ENCODE results near the gene INO80. TPM values are rescaled to one million over a fixed set of nuclear protein-coding genes. Genes with fewer than 3 reads are reported as not detected.

INO80 gene
- total RNA-seq, 2 experiments from 2014 or later = 22.2 to 25.1 TPM

DNA sequence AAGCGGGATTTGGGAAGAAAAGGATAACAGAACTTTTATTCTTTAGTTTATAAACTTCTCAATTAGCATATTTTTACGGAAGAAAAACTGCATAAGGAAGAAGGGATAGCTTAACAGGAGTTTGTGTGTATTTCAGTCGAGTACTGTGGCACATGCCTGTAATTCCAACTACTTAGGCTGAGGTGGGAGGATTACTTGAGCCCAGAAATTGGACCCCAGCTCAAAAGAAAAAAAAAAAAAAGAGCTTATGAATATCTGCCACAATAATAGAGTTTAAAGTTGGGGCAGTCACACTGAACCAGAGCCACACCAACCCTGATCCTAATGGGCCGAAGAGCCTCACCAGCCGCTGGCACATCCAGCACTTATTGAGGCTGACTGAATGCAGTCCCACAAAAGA is 131.7 kb downstream of the INO80 start:
- no peak overlapping the region for H3K4me3 Mint-ChIP-seq
- no peak for ATAC-seq
- peaks cover 46% of the 10 kb centered on the region for H3K36me3 Mint-ChIP-seq (ENCODE audit: low read depth)
- H3K27ac Mint-ChIP-seq = no peak overlapping the region
- ChIA-PET POLR2A (interaction anchor here (0.6 to 0.7 kb wide), 2 partner anchors 19 to 138 kb away, joined by 3 to 4 read pairs; no protein-coding TSS in a partner anchor), CTCF (interaction anchor here (2.0 kb wide), 1 partner anchor 81 kb away, joined by 7 read pairs; no protein-coding TSS in a partner anchor)
- H3K9me3 Mint-ChIP-seq (ENCODE audit: low read depth) = no peaks in the 10 kb centered on the region
- intact Hi-C loops (cut with DNase I, micrococcal nuclease) = no loop called here
- H3K27me3 Mint-ChIP-seq = no peaks in the 10 kb centered on the region
- H3K4me1 Mint-ChIP-seq = no peaks in the 10 kb centered on the region
- no peak for DNase-seq

DNA sequence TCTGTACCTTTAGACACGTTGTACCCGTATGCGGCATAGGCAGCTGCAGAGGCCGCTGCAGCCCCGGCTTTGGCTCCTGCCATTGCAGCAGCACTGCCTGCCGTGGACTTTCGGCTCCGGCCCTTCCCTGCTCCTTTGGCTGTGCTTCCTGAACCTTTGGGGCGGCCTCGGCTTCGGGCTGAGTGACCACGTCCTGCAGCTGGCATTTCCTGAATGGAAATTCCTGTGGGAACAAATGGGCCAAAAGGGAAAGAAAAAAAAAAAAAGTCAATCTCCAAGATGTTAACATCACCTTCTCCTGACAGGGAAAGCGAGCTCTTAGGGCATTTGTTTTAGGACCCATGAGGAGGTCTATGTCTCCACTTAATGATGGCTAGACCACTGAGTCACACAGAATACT is 133.2 kb downstream of the INO80 start:
- H3K4me3 Mint-ChIP-seq = no peak overlapping the region
- no peak for ATAC-seq
- H3K4me1 Mint-ChIP-seq = no peaks in the 10 kb centered on the region
- no peaks in the 10 kb centered on the region for H3K9me3 Mint-ChIP-seq (ENCODE audit: low read depth)
- intact Hi-C loops (cut with DNase I, micrococcal nuclease) = no loop called here
- no peak overlapping the region for H3K27ac Mint-ChIP-seq
- ChIA-PET POLR2A (interaction anchor here (0.6 kb wide), 1 partner anchor 20 kb away, joined by 12 read pairs; no protein-coding TSS in a partner anchor), CTCF (interaction anchor here (0.6 to 2.0 kb wide), 7 partner anchors 17 to 430 kb away, joined by 3 to 7 read pairs (median 4); partner anchors contain the start of gene CHAC1)
- H3K27me3 Mint-ChIP-seq = no peaks in the 10 kb centered on the region
- peaks cover 59% of the 10 kb centered on the region for H3K36me3 Mint-ChIP-seq (ENCODE audit: low read depth)
- DNase-seq = no peak

GRCh38 chr15:40981186-40981585 is 134.9 kb downstream of the INO80 start:
- CTCF ChIA-PET = interaction anchor here (0.9 kb wide), 1 partner anchor 44 kb away, joined by 4 read pairs; no protein-coding TSS in a partner anchor
- intact Hi-C loops (cut with DNase I, micrococcal nuclease) = no loop called here
- POLR2A ChIA-PET = no interaction called here
- no peaks in the 10 kb centered on the region for H3K9me3 Mint-ChIP-seq (ENCODE audit: low read depth)
- H3K4me3 Mint-ChIP-seq = no peak overlapping the region
- H3K36me3 Mint-ChIP-seq (ENCODE audit: low read depth) = peaks cover 52% of the 10 kb centered on the region
- no peaks in the 10 kb centered on the region for H3K27me3 Mint-ChIP-seq
- no peak for DNase-seq
- no peak for ATAC-seq
- H3K4me1 Mint-ChIP-seq = no peaks in the 10 kb centered on the region
- no peak overlapping the region for H3K27ac Mint-ChIP-seq

DNA sequence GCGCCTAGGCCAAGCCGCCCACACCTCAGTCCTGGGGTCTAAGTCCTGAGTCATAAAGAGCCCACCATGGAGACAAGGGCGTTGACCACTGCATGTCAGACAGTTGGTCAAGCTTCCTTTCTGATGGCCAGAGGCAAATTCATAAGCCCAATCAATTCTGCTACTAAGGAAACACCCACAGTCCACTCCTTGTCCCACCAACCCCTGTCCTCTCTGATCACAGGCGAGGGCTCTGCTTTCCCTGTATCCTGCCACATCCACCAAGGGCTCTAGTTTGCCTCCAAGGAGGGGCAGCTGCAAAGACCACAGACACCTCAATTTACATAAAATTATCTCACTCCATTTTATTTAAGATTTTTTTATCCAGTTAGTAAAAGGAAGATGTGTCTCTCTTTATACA is 137.5 kb downstream of the INO80 start:
- ChIA-PET CTCF (interaction anchor here (1.0 kb wide), 1 partner anchor 24 kb away, joined by 3 read pairs; no protein-coding TSS in a partner anchor), POLR2A (no interaction called here)
- intact Hi-C loops (cut with DNase I, micrococcal nuclease) = no loop called here
- ATAC-seq (no peak), DNase-seq (no peak)
- H3K36me3 Mint-ChIP-seq (ENCODE audit: low read depth) = peaks cover 43% of the 10 kb centered on the region
- no peaks in the 10 kb centered on the region for H3K9me3 Mint-ChIP-seq (ENCODE audit: low read depth)
- H3K27ac Mint-ChIP-seq = no peak overlapping the region
- no peaks in the 10 kb centered on the region for H3K4me1 Mint-ChIP-seq
- H3K4me3 Mint-ChIP-seq = no peak overlapping the region
- no peaks in the 10 kb centered on the region for H3K27me3 Mint-ChIP-seq

- Mint-ChIP-seq H3K27ac (no peak overlapping the region), H3K36me3 (ENCODE audit: low read depth) (peaks cover 41% of the 10 kb centered on the region), H3K4me1 (no peaks in the 10 kb centered on the region), H3K4me3 (no peak overlapping the region), H3K9me3 (ENCODE audit: low read depth) (no peaks in the 10 kb centered on the region), H3K27me3 (no peaks in the 10 kb centered on the region)
- ChIA-PET POLR2A (no interaction called here), CTCF (interaction anchor here (1.0 kb wide), 1 partner anchor 24 kb away, joined by 3 read pairs; no protein-coding TSS in a partner anchor)
- ATAC-seq (no peak), DNase-seq (no peak)
- intact Hi-C loops (cut with DNase I, micrococcal nuclease) = no loop called here
Measured at GRCh38 chr15:40978141-40978540, 137.9 kb downstream of the INO80 start.

DNA sequence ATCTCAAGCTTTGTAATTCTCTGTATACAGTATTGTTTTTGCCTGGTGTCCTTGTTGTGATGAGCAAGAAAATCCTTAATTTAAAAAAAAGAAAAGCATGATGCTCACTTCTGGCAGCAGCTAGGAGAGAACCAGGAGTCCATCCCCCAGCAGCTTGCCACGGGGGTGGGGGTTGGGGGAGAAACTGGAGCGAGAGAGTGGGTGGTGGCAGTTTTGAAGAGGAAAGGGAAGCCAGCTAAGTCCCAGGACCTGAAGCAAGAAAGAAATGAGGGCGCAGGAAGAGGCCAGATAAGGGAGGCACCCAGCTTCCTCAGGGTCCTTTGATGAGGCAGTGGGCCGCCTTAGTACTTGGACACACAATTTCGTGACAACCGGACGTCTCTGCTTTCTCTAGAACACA is 139.3 kb downstream of the INO80 start:
- Mint-ChIP-seq H3K4me3 (no peak overlapping the region), H3K9me3 (ENCODE audit: low read depth) (no peaks in the 10 kb centered on the region), H3K27me3 (no peaks in the 10 kb centered on the region), H3K27ac (no peak overlapping the region), H3K36me3 (ENCODE audit: low read depth) (peaks cover 35% of the 10 kb centered on the region), H3K4me1 (no peaks in the 10 kb centered on the region)
- ChIA-PET CTCF (interaction anchor here (0.6 to 1.5 kb wide), 3 partner anchors 70 to 856 kb away, joined by 3 to 6 read pairs (median 3); no protein-coding TSS in a partner anchor), POLR2A (no interaction called here)
- DNase-seq (no peak), ATAC-seq (no peak)
- intact Hi-C loops (cut with DNase I, micrococcal nuclease) = no loop called here

DNA sequence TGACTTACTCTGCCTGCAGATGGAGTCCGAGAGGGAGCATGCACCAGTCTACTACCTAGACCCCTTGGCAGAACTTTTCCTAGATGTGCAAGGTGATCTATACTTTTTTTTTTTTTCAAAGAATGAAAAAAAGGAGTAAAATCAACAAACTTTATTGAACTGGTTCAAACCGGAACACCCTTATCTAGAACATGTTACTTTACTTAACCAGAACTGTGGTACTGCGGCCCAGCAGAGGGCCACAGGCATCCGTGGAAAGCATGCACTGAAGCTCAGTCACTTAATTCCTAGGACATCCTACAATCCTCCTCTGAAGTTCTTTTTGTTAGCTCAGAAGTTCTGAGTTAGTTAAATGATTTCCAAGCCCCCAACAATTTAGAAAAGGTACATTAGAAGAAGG is 141.2 kb downstream of the INO80 start:
- intact Hi-C loops (cut with DNase I, micrococcal nuclease) = no loop called here
- no peaks in the 10 kb centered on the region for H3K4me1 Mint-ChIP-seq
- H3K27me3 Mint-ChIP-seq = no peaks in the 10 kb centered on the region
- no peak for DNase-seq
- no peaks in the 10 kb centered on the region for H3K9me3 Mint-ChIP-seq (ENCODE audit: low read depth)
- no peak overlapping the region for H3K4me3 Mint-ChIP-seq
- no peak for ATAC-seq
- H3K36me3 Mint-ChIP-seq (ENCODE audit: low read depth) = peaks cover 18% of the 10 kb centered on the region
- ChIA-PET CTCF (interaction anchor here (1.0 to 1.5 kb wide), 3 partner anchors 23 to 71 kb away, joined by 3 to 6 read pairs (median 3); no protein-coding TSS in a partner anchor), POLR2A (no interaction called here)
- no peak overlapping the region for H3K27ac Mint-ChIP-seq

DNA sequence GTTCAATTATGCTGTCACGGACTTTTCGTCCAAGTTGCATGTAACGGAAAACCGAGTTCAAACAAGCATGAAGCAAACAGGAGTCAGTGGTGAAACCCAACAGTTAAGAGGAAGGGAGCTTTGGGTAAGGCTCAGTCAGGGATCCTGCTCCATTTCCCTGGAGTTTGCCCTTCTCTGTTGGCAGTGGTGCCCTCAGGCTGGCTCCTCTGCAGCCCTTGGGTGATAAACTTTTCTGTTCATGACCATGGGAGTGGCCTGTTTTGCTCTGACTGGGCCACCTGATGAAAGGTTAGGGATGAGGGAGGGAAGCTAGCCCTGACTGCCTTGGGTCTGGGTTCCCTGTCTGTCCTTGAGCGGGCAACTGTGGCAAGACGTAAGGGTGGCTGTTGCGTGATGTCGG is 146.7 kb downstream of the INO80 start:
- H3K27ac Mint-ChIP-seq = no peak overlapping the region
- DNase-seq (no peak), ATAC-seq (no peak)
- H3K27me3 Mint-ChIP-seq = no peaks in the 10 kb centered on the region
- no peaks in the 10 kb centered on the region for H3K9me3 Mint-ChIP-seq (ENCODE audit: low read depth)
- POLR2A ChIA-PET = interaction anchor here (0.7 kb wide), 2 partner anchors 38 to 213 kb away, joined by 3 read pairs; no protein-coding TSS in a partner anchor
- intact Hi-C loops (cut with DNase I, micrococcal nuclease) = no loop called here
- CTCF ChIA-PET = interaction anchor here (0.7 to 1.1 kb wide), 5 partner anchors 15 to 67 kb away, joined by 3 to 5 read pairs (median 3); no protein-coding TSS in a partner anchor
- no peaks in the 10 kb centered on the region for H3K4me1 Mint-ChIP-seq
- no peak overlapping the region for H3K4me3 Mint-ChIP-seq
- no peaks in the 10 kb centered on the region for H3K36me3 Mint-ChIP-seq (ENCODE audit: low read depth)

DNA sequence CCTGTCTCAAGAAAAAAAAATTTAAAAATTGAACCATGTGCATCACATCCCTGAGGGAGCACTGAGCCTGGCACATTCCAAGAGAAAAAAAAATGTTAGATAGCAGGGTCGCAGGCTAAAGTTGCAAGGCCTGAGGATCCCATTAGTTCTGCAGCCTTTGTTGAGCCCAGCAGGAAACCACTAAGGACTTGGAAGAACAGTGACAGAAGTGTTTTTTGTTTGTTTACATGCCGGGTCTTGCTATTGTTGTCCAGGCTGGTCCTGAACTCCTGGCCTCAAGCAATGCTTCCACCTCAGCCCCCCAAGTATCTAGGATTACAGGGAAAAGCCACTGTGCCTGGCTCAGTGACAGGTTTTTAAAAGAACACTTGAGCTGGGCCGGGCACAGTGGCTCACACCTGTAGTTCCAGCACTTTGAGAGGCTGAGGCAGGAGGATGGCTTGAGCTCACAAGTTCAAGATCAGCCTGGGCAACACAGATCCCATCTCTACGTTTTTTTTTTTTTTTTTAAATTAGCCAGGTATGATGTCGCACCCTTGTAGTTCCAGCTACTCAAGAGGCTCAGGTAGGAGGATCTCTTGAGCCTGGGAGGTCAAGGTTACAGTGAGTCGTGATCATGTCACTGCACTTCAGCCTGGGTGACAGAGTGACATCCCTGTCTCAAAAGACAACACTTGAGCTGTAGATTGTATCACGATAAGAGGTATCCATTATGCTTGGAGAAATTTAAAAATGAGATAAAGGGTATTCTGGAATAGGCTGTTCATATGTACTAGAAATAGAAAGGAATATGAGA is 147.6 kb downstream of the INO80 start:
- no peak for ATAC-seq
- H3K4me1 Mint-ChIP-seq = no peaks in the 10 kb centered on the region
- H3K27ac Mint-ChIP-seq = no peak overlapping the region
- no peaks in the 10 kb centered on the region for H3K9me3 Mint-ChIP-seq (ENCODE audit: low read depth)
- no peaks in the 10 kb centered on the region for H3K36me3 Mint-ChIP-seq (ENCODE audit: low read depth)
- ChIA-PET POLR2A (no interaction called here), CTCF (interaction anchor here (0.7 to 1.0 kb wide), 5 partner anchors 14 to 73 kb away, joined by 3 to 5 read pairs (median 3); no protein-coding TSS in a partner anchor)
- H3K4me3 Mint-ChIP-seq = no peak overlapping the region
- no peak for DNase-seq
- no peaks in the 10 kb centered on the region for H3K27me3 Mint-ChIP-seq
- intact Hi-C loops (cut with DNase I, micrococcal nuclease) = no loop called here

DNA sequence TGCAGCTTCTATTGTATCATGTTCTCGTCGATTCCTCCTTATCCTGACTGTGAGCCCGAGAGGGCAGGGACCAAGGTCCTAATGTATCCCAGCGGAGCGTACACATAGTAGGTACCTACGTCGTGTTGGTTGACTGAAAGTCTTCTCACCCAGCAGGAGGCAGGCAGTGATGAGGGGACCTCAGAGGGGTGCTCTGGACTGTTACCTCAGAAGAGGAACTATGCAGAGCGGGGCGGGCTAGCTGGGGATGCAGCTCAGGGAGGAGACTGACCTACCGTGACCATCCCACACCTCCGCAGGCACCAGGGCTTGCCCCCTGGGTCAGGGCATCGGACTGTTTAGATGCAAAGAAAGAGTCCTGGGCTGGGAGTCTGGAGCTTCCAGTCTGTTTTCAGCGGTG is 151.4 kb downstream of the INO80 start:
- ATAC-seq (no peak), DNase-seq (no peak)
- intact Hi-C loops (cut with DNase I, micrococcal nuclease) = no loop called here
- Mint-ChIP-seq H3K36me3 (ENCODE audit: low read depth) (no peaks in the 10 kb centered on the region), H3K4me1 (no peaks in the 10 kb centered on the region), H3K9me3 (ENCODE audit: low read depth) (no peaks in the 10 kb centered on the region), H3K4me3 (no peak overlapping the region), H3K27ac (no peak overlapping the region), H3K27me3 (no peaks in the 10 kb centered on the region)
- POLR2A ChIA-PET = no interaction called here
- CTCF ChIA-PET = interaction anchor here (0.7 to 2.3 kb wide), 8 partner anchors 13 to 137 kb away, joined by 3 to 11 read pairs (median 3); no protein-coding TSS in a partner anchor

GRCh38 chr15:40964006-40964405 is 152.1 kb downstream of the INO80 start:
- H3K27ac Mint-ChIP-seq = no peak overlapping the region
- no peaks in the 10 kb centered on the region for H3K36me3 Mint-ChIP-seq (ENCODE audit: low read depth)
- no peak overlapping the region for H3K4me3 Mint-ChIP-seq
- no peaks in the 10 kb centered on the region for H3K4me1 Mint-ChIP-seq
- intact Hi-C loops (cut with DNase I, micrococcal nuclease) = no loop called here
- no peaks in the 10 kb centered on the region for H3K27me3 Mint-ChIP-seq
- no peak for ATAC-seq
- no peak for DNase-seq
- ChIA-PET CTCF (interaction anchor here (1.0 to 2.3 kb wide), 7 partner anchors 12 to 105 kb away, joined by 3 to 11 read pairs (median 4); no protein-coding TSS in a partner anchor), POLR2A (no interaction called here)
- no peaks in the 10 kb centered on the region for H3K9me3 Mint-ChIP-seq (ENCODE audit: low read depth)

All from activated CD4-positive, alpha-beta T cell treated with anti-CD3 and anti-CD28 coated beads for 36 hours (primary cell).